Fibroblast of skin of left quadriceps (primary cell): Measurements from ENCODE around the gene RAB34.

Experiments used
- DNase-seq, 2 experiments: peaks; one replicate each; pipeline ENCODE4 v3.0.0-alpha.2; 2013; ENCODE audit warnings: low read depth in 2 of 2

Gene RAB34

DNA sequence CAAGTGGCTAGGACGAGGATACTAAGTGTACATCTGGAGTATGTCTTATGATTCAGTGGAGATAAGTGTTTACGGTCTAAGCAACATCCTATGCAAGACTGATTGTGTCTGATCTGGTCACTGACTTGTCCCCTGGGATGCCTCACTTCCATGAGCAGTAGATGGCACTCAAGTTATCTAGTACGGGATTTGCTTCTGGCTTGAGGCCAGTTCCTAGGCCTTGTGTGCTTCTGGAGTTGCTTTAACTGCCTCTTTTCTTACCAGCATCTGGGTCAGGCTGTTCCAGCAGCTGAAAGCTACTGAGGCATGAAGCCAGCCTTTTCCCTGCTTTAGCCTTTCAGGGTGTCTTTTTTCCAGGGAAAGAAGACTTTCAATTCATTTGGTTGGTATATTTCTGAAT is 32.7 kb downstream of the RAB34 start:
- peak in 1 of 2 experiments; percentile 4 for DNase-seq

DNA sequence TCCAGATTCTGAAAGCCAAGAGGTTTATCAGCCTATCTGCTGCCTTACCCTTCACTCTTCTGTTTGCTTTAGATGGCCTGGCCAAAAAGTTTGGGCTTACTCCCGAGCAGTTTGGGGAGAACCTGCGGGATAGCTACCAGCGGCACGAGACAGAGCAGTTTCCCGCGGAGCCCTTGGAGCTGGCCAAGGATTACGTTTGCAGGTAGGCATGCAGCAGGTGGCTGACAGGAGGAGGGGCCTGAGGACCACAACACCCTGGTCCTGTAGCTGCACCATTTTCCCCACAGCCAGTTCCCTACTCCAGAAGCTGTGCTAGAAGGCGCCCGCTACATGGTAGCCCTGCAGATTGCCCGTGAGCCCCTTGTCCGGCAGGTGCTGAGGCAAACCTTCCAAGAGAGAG is 35.0 kb downstream of the RAB34 start:
- no peak for DNase-seq

- DNase-seq, result no peak
Observed at GRCh38 chr17:28675980-28676379, 41.7 kb downstream of the RAB34 start.

- no peak for DNase-seq
Observed at GRCh38 chr17:28675490-28675889, 42.2 kb downstream of the RAB34 start.

GRCh38 chr17:28669918-28670317 is 47.8 kb downstream of the RAB34 start:
- no peak for DNase-seq

DNA sequence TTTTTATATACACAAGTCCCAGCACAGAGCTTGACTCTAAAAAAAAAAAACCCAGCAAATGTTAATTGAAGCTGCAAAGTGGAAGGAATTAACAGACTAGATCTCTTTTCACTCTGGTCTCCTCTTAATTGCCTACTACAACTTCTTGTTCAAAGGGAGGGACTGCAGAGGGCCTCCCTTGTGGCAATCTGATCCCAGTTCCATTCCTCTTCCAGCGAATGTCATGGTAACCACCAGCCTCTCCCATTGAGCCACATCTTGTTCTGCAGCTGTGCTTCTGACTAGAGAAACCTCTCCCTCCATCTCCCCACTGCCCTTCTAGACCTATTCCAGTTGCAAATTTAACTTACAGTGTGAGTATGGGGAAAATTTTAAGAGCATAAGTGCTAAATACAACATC is 49.8 kb downstream of the RAB34 start:
- DNase-seq, result no peak

GRCh38 chr17:28665994-28666393 is 51.7 kb downstream of the RAB34 start:
- no peak for DNase-seq
